ENCODE measurements around the gene TBX1. TPM values are rescaled to one million over a fixed set of nuclear protein-coding genes. Genes with fewer than 3 reads are reported as not detected.

Gene TBX1
- polyA plus RNA-seq, 1 donor (not counting 4 experiments of a cell fraction or from before 2014, with no cell fraction given), result 0.10 TPM

DNA sequence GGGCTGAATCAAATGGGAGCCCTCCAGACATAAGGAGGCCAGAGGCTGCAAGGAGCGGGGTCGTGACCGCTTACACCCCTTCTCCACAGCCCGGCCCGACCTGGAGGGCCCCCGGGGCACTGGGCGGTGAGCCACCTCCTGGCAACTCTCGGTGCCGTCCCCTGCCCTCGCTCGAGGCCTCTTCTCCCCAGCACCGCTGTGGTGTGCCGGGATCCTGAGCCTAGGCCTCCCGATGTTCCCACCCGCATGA lies 37.7 kb upstream of the TBX1 start:
- Histone ChIP-seq H3K9me1 (ENCODE audit: control insufficient read depth, extremely low read depth, insufficient read depth, low read length) (no peaks in the 10 kb centered on the region), H3K27me3 (ENCODE audit: control insufficient read depth, extremely low read depth, insufficient read depth, low read length) (peaks cover 56% of the 10 kb centered on the region), H3K79me2 (ENCODE audit: control insufficient read depth, insufficient read depth, low read length) (no peaks in the 10 kb centered on the region), H3K4me3 (ENCODE audit: control insufficient read depth in 2 of 3, extremely low read depth in 1 of 3, insufficient read depth in 2 of 3, low read depth in 1 of 3, low read length in 3 of 3) (no peak overlapping the region), H3K4me1 (ENCODE audit: control insufficient read depth, extremely low read depth, insufficient read depth, low read length) (peaks cover 3% of the 10 kb centered on the region), H4K20me1 (ENCODE audit: control insufficient read depth, extremely low read depth, insufficient read depth, low read length) (no peaks in the 10 kb centered on the region), H3K9me3 (ENCODE audit: control insufficient read depth, low read depth, low read length) (no peaks in the 10 kb centered on the region), H2AFZ (ENCODE audit: control insufficient read depth, low read length) (no peak overlapping the region), H3K27ac (ENCODE audit: control insufficient read depth, insufficient read depth, low read length) (no peak overlapping the region), H3K9ac (ENCODE audit: control insufficient read depth, extremely low read depth, insufficient read depth, low read length) (no peak overlapping the region), H3K36me3 (ENCODE audit: control insufficient read depth in 2 of 2, extremely low read depth in 1 of 2, insufficient read depth in 2 of 2, low read length in 2 of 2) (no peaks in the 10 kb centered on the region), H3K4me2 (ENCODE audit: control insufficient read depth, extremely low read depth, insufficient read depth, low read depth, low read length) (no peak overlapping the region)
- TF ChIP-seq, protein P1, sequence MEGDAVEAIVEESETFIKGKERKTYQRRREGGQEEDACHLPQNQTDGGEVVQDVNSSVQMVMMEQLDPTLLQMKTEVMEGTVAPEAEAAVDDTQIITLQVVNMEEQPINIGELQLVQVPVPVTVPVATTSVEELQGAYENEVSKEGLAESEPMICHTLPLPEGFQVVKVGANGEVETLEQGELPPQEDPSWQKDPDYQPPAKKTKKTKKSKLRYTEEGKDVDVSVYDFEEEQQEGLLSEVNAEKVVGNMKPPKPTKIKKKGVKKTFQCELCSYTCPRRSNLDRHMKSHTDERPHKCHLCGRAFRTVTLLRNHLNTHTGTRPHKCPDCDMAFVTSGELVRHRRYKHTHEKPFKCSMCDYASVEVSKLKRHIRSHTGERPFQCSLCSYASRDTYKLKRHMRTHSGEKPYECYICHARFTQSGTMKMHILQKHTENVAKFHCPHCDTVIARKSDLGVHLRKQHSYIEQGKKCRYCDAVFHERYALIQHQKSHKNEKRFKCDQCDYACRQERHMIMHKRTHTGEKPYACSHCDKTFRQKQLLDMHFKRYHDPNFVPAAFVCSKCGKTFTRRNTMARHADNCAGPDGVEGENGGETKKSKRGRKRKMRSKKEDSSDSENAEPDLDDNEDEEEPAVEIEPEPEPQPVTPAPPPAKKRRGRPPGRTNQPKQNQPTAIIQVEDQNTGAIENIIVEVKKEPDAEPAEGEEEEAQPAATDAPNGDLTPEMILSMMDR (optimal IDR thresholded peaks at IDR 0.05 in 1 of 3, IDR thresholded peaks at IDR 0.05 in 1 of 3, conservative IDR thresholded peaks at IDR 0.05 in 1 of 3; ENCODE audit: extremely low read depth in 1 of 3, insufficient read depth in 2 of 3, low read length in 3 of 3), result no peak
- TF ChIP-seq EZH2 (IDR thresholded peaks at IDR 0.05; ENCODE audit: low read length), result no peak
- DNase-seq (ENCODE audit: low read depth, low spot score), result no peak
- FAIRE-seq, result no peak
- dilution Hi-C loops (cut with MboI; ENCODE audit: extremely low pct_ligation_motif_present, low sequenced_read_pairs), result no loop called here

DNA sequence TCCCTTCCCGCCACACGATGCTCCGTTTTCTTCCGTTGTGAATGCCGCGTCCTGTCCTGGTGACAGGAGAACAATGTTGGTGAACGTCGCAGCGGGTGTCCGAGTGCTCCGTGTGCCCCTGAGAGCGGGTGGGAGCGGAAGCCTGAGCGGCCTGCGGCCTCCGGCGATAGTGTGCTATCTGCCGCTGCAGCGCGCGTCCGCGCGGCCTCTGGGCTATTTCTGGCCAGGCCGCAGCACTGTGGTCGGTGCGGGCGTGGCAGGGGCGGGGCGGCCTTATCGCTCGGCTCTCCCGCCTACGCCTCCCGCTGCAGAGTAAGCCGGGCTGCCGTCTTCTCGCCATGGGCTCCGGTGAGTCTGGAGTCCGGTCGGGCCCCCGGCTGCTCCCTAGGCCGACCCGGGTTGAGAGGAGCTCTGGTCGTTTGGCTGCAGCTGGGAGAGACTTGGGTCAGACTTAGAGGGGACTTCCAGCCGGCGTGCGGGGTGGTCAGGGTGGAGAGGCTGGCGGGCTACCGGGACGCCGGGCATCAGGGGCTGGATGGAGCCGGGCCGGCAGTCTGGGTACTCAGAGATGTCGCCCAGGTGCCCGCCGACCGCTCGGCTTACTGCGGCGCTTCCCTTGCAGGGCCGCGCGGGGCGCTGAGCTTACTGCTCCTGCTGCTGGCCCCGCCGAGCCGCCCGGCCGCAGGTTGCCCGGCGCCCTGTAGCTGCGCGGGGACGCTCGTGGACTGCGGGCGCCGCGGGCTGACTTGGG lies 37.2 kb upstream of the TBX1 start, which contains the start of gene GP1BB:
Gene GP1BB, plus strand, starts transcription at position 308 of the 751 bp plus-strand sequence. Its CDS starts 31 bp downstream, at position 339.
- H3K4me2 ChIP-seq (ENCODE audit: control insufficient read depth, extremely low read depth, insufficient read depth, low read depth, low read length), result peak within 1 kb of the TSS; percentile 64
- H3K36me3 ChIP-seq (ENCODE audit: control insufficient read depth in 2 of 2, extremely low read depth in 1 of 2, insufficient read depth in 2 of 2, low read length in 2 of 2), result no peaks in the 10 kb centered on the region
- H3K4me3 ChIP-seq (ENCODE audit: control insufficient read depth in 2 of 3, extremely low read depth in 1 of 3, insufficient read depth in 2 of 3, low read depth in 1 of 3, low read length in 3 of 3), result peak within 1 kb of the TSS in 2 of 3 experiments; percentile 27 to 35
- H3K27ac ChIP-seq (ENCODE audit: control insufficient read depth, insufficient read depth, low read length), result no peak within 1 kb of the TSS
- no peak for DNase-seq (ENCODE audit: low read depth, low spot score)
- dilution Hi-C loops (cut with MboI; ENCODE audit: extremely low pct_ligation_motif_present, low sequenced_read_pairs), result no loop called here
- H3K27me3 ChIP-seq (ENCODE audit: control insufficient read depth, extremely low read depth, insufficient read depth, low read length), result peaks cover 54% of the 10 kb centered on the region
- FAIRE-seq, result no peak
- TF ChIP-seq, protein P1 (optimal IDR thresholded peaks at IDR 0.05 in 1 of 3, IDR thresholded peaks at IDR 0.05 in 1 of 3, conservative IDR thresholded peaks at IDR 0.05 in 1 of 3; ENCODE audit: extremely low read depth in 1 of 3, insufficient read depth in 2 of 3, low read length in 3 of 3), result peak in 2 of 3 experiments; percentile 31 to 33
- TF ChIP-seq EZH2 (IDR thresholded peaks at IDR 0.05; ENCODE audit: low read length), result no peak
- no peaks in the 10 kb centered on the region for H3K9me3 ChIP-seq (ENCODE audit: control insufficient read depth, low read depth, low read length)
- H3K9me1 ChIP-seq (ENCODE audit: control insufficient read depth, extremely low read depth, insufficient read depth, low read length), result no peaks in the 10 kb centered on the region
- no peaks in the 10 kb centered on the region for H4K20me1 ChIP-seq (ENCODE audit: control insufficient read depth, extremely low read depth, insufficient read depth, low read length)
- H2AFZ ChIP-seq (ENCODE audit: control insufficient read depth, low read length), result peak within 1 kb of the TSS; percentile 60
- H3K9ac ChIP-seq (ENCODE audit: control insufficient read depth, extremely low read depth, insufficient read depth, low read length), result no peak within 1 kb of the TSS
- no peaks in the 10 kb centered on the region for H3K79me2 ChIP-seq (ENCODE audit: control insufficient read depth, insufficient read depth, low read length)
- H3K4me1 ChIP-seq (ENCODE audit: control insufficient read depth, extremely low read depth, insufficient read depth, low read length), result peaks cover 2% of the 10 kb centered on the region

Measured in keratinocyte (primary cell).